ENCODE results near the gene SLC25A30. TPM values are rescaled to one million over a fixed set of nuclear protein-coding genes. Genes with fewer than 3 reads are reported as not detected.

SLC25A30 gene
- total RNA-seq, 3 donors from 2014 or later (not counting 1 experiment from before 2014, with no cell fraction given), result 15.0 to 22.3 (median 22.0) TPM

- no peak for TF ChIP-seq CTCF (IDR thresholded peaks at IDR 0.05)
- ATAC-seq (no peak), DNase-seq (no peak)
- Mint-ChIP-seq H3K36me3 (no peaks in the 10 kb centered on the region), H3K4me3 (no peak overlapping the region), H3K4me1 (peaks cover 8 to 9% of the 10 kb centered on the region in 2 donors), H3K27ac (no peak overlapping the region), H3K27me3 (ENCODE audit: low read depth in 2 of 2) (no peaks in the 10 kb centered on the region), H3K9me3 (no peaks in the 10 kb centered on the region)
- Histone ChIP-seq H3K4me1 (ENCODE audit: control insufficient read depth, insufficient read depth, low read length) (peaks cover 3% of the 10 kb centered on the region), H3K27ac (ENCODE audit: low read length) (no peak overlapping the region), H3K9me3 (ENCODE audit: control insufficient read depth, insufficient read depth, low read length) (no peaks in the 10 kb centered on the region), H3K27me3 (ENCODE audit: control insufficient read depth, insufficient read depth, low read length) (no peaks in the 10 kb centered on the region), H3K36me3 (ENCODE audit: control insufficient read depth, insufficient read depth, low read length) (no peaks in the 10 kb centered on the region), H3K4me3 (ENCODE audit: low read length) (no peak overlapping the region)
- intact Hi-C loops (cut with micrococcal nuclease), result no loop called here
- WGBS (ENCODE audit: insufficient coverage), result 79% methylated on average over 2 of the region's 4 CpGs
These were observed 20.8 kb upstream of the SLC25A30 start for GRCh38 chr13:45439008-45439407.

DNA sequence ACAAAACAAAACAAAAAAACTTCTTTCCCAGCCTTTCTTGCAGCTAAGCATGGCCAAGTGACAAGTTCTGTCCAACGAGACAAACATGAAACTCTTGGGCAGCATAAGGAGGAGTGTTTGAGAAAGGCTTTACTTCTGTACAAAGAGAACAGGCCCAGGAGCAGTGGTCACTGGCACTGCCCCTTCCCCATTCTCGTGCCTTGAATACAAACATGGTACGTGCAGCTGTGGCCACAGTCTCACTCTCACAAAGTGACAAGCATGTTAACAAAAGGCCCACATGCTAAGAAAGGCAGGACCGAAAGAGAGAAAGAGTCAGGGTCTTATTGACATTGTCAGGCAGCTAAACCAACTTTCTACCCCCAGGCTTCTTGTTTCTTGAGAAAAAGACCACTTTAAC, 19.8 kb upstream of the SLC25A30 start:
- no peaks in the 10 kb centered on the region for H3K9me3 Mint-ChIP-seq
- DNase-seq (no peak), ATAC-seq (no peak)
- no peaks in the 10 kb centered on the region for H3K36me3 Mint-ChIP-seq
- no peak overlapping the region for H3K27ac Mint-ChIP-seq
- no peak for TF ChIP-seq CTCF (IDR thresholded peaks at IDR 0.05)
- no peaks in the 10 kb centered on the region for H3K27me3 Mint-ChIP-seq (ENCODE audit: low read depth in 2 of 2)
- Histone ChIP-seq H3K4me1 (ENCODE audit: control insufficient read depth, insufficient read depth, low read length) (peaks cover 3% of the 10 kb centered on the region), H3K4me3 (ENCODE audit: low read length) (no peak overlapping the region), H3K9me3 (ENCODE audit: control insufficient read depth, insufficient read depth, low read length) (no peaks in the 10 kb centered on the region), H3K27me3 (ENCODE audit: control insufficient read depth, insufficient read depth, low read length) (no peaks in the 10 kb centered on the region), H3K27ac (ENCODE audit: low read length) (no peak overlapping the region), H3K36me3 (ENCODE audit: control insufficient read depth, insufficient read depth, low read length) (no peaks in the 10 kb centered on the region)
- intact Hi-C loops (cut with micrococcal nuclease), result no loop called here
- no peak overlapping the region for H3K4me3 Mint-ChIP-seq
- H3K4me1 Mint-ChIP-seq, result peaks cover 8 to 9% of the 10 kb centered on the region in 2 donors
- 96% methylated on average over 4 of the region's 4 CpGs for WGBS (ENCODE audit: insufficient coverage)

GRCh38 chr13:45436953-45437352, 18.8 kb upstream of the SLC25A30 start:
- no peaks in the 10 kb centered on the region for H3K27me3 ChIP-seq (ENCODE audit: control insufficient read depth, insufficient read depth, low read length)
- Mint-ChIP-seq H3K36me3 (no peaks in the 10 kb centered on the region), H3K27ac (no peak overlapping the region), H3K9me3 (no peaks in the 10 kb centered on the region), H3K27me3 (ENCODE audit: low read depth in 2 of 2) (no peaks in the 10 kb centered on the region), H3K4me3 (no peak overlapping the region), H3K4me1 (peaks cover 5 to 7% of the 10 kb centered on the region in 2 donors)
- no peak for ATAC-seq
- H3K27ac ChIP-seq (ENCODE audit: low read length), result no peak overlapping the region
- TF ChIP-seq CTCF (IDR thresholded peaks at IDR 0.05), result no peak
- no peaks in the 10 kb centered on the region for H3K36me3 ChIP-seq (ENCODE audit: control insufficient read depth, insufficient read depth, low read length)
- no peaks in the 10 kb centered on the region for H3K9me3 ChIP-seq (ENCODE audit: control insufficient read depth, insufficient read depth, low read length)
- intact Hi-C loops (cut with micrococcal nuclease), result no loop called here
- DNase-seq, result no peak
- H3K4me1 ChIP-seq (ENCODE audit: control insufficient read depth, insufficient read depth, low read length), result no peaks in the 10 kb centered on the region
- 95% methylated on average over 4 of the region's 4 CpGs for WGBS (ENCODE audit: insufficient coverage)
- H3K4me3 ChIP-seq (ENCODE audit: low read length), result no peak overlapping the region

DNA sequence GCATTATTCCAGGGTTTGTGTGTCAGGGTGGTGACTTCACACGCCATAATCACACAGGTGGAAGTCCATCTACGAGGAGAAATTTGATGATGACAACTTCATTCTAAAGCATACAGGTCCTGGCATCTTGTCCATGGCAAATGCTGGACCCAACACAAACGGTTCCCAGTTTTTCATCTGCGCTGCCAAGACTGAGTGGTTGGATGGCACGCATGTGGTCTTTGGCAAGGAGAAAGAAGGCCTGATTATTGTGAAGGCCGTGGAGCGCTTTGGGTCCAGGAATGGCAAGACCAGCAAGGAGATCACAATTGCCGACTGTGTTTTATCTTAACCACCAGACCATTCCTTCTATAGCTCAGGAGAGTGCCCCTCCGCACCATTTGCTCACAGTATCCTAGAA, 18.2 kb upstream of the SLC25A30 start:
- Mint-ChIP-seq H3K4me1 (peaks cover 0 to under 1% of the 10 kb centered on the region in 2 donors), H3K27me3 (ENCODE audit: low read depth in 2 of 2) (no peaks in the 10 kb centered on the region), H3K4me3 (no peak overlapping the region), H3K27ac (no peak overlapping the region), H3K9me3 (no peaks in the 10 kb centered on the region), H3K36me3 (no peaks in the 10 kb centered on the region)
- intact Hi-C loops (cut with micrococcal nuclease), result no loop called here
- Histone ChIP-seq H3K27me3 (ENCODE audit: control insufficient read depth, insufficient read depth, low read length) (no peaks in the 10 kb centered on the region), H3K36me3 (ENCODE audit: control insufficient read depth, insufficient read depth, low read length) (no peaks in the 10 kb centered on the region), H3K4me3 (ENCODE audit: low read length) (no peak overlapping the region), H3K4me1 (ENCODE audit: control insufficient read depth, insufficient read depth, low read length) (no peaks in the 10 kb centered on the region), H3K27ac (ENCODE audit: low read length) (no peak overlapping the region), H3K9me3 (ENCODE audit: control insufficient read depth, insufficient read depth, low read length) (no peaks in the 10 kb centered on the region)
- ATAC-seq (no peak), DNase-seq (no peak)
- WGBS (ENCODE audit: insufficient coverage), result 93% methylated on average over 9 of the region's 9 CpGs
- no peak for TF ChIP-seq CTCF (IDR thresholded peaks at IDR 0.05)

All from natural killer cell (primary cell).